Left renal pelvis (tissue), 4 donors: Measurements from ENCODE around the gene TNNT3. TPM values are rescaled to one million over a fixed set of nuclear protein-coding genes. Genes with fewer than 3 reads are reported as not detected.
"Not testable (repeated sequence)": the region's sequence is repeated elsewhere in the genome, so short reads cannot be mapped to it uniquely, and the experiment has no call there.

Experiments used
- DNase-seq, 4 donors: peaks; one replicate each; pipeline ENCODE4 v3.0.0-alpha.2; 2013; ENCODE audit warnings: low read depth in 4 of 4, low spot score in 3 of 4
- polyA plus RNA-seq, 4 donors: library from polyadenylated mRNA; unstranded; fragments of 120-200 nt; gene quantifications; one replicate each; pipeline ENCODE4 v1.2.1, GENCODE V29; 2013; ENCODE audit not compliant: insufficient read length in 4 of 4

Gene TNNT3
- 10 to 100 TPM in 3 of 4 donors, 1 to 10 TPM in 1; 5.6 to 16.9 (median 11.3) TPM for polyA plus RNA-seq

DNA sequence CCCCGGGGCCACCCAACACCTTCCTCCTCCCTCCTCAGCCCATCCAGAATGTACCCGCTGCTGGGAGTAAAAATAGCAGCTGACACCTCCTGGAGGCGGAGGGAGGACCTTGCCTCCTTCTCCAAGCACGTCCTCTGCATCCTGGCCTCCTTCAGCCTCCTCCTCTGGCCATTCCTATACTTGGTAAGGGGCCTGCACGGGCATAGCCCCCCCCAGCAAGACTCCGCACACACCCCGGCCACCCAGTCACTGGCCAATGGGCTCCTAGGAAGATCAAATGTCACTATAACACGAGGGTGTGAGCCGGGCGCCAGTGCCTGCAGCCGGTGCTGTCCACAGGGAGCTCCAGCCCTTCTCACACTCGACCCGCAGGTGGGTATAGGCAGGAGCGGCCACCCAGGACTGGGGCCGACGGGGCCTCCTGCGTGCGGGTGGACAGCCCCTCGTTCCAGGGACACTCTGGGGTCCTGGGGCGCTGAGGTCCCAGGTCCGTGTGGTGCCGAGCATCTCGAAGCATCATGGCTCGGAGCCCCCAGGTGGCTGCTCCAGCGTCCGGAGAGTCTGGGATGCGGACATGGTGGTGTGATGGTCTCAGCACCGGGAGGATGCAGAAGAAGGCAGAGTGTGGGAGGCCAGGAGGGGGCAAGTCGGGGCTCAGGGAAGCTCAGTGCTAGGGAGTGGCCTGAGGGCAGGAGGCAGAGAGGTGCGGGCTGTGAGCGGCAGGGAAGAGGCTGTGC lies at the start of gene TNNT3:
Gene TNNT3, plus strand, starts transcription at position 313 of the 737 bp plus-strand sequence. CDS start 3,172 bp downstream, outside the sequence.
- DNase-seq: no peak

DNA sequence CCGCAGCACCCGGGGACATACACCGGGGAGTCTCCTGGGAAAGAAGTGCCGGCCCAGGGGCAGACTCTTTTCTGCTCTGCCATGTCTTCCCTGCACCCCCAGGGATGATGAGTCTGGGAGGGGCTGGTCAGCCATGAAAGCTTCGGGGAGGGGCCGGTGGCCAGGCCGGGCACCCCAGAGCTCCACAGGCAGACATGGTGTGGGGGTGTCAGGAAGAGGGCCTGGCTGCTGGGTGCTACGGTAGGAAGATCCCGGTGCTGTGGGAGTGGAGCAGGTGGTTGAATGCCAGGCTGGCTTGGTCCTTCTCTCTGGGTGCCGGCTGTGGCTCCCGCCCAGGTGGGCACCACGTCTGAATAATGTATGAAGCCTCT lies 49.2 kb upstream of the TNNT3 start:
- no peak for DNase-seq

DNA sequence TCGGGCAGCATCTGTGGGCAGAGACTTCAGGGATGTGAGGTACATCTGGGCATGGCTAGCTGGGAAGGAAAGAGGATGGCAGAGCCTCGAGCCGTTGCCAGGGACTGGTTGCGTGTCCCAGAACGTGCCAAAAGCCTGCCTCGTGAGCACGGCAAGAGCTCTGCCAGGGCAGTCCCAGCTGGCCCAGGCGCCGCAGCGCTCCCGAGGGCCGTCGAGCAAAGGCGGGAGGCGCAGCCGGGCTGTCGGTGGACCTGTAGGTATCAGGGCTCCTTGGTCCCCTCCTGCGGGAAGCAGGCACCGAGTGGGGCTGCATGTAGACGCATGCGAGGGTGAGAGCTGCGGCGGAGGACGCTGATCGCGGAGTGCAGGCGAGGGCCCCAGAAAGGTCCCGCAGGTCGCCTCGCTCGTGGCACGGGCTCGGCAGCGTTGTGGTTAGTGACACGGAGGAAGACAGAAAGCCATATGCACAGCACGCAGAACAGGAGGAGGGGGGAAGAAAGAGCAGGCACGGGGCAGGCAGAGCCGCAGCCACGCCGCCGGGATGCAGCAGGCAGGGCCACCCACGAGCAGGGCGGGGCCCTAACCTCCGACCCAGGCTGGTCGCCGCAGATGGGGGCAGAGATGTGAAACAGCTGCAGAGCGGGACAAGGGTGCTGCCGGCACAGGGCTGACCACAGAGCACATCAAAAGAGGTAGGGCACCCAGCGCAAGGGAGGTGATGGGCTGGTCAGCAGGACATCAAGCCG lies 48.6 kb upstream of the TNNT3 start:
- DNase-seq: no peak

- no peak for DNase-seq
Observed at GRCh38 chr11:1871531-1871930, 48.0 kb upstream of the TNNT3 start.

DNA sequence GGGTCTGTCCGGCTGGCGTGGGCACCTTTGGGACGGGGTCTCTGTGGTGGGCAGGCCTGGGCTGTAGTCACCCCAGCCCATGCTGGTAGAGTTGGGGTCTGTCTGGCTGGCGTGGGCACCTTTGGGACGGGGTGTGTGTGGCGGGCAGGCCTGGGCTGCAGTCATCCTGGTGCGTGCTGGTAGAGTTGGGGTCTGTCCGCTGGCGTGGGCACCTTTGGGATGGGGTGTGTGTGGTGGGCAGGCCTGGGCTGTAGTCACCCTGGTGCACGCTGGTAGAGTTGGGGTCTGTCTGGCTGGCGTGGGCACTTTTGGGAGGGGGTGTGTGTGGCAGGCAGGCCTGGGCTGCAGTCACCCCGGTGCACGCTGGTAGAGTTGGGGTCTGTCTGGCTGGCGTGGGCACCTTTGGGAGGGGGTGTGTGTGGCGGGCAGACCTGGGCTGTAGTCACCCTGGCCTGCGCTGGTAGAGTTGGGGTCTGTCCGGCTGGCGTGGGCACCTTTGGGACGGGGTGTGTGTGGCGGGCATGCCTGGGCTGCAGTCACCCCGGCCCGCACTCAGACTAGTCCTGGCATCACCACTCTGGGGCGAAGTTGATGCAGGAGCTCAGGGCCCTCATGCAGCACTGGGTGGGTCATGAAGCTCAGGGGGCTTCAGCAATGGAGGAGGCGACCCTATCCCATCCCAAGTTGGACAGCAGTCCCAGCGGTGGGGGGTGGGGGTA lies 47.1 kb upstream of the TNNT3 start:
- DNase-seq: no peak

- peak in 3 of 4 donors; percentile 68 to 88 (median 74) for DNase-seq
Observed at GRCh38 chr11:1873048-1873812, 46.3 kb upstream of the TNNT3 start.

- not testable (repeated sequence) for DNase-seq
Observed at GRCh38 chr11:1873813-1874150, 45.7 kb upstream of the TNNT3 start.

GRCh38 chr11:1874441-1875092 lies 44.9 kb upstream of the TNNT3 start:
- DNase-seq: not testable (repeated sequence)

DNA sequence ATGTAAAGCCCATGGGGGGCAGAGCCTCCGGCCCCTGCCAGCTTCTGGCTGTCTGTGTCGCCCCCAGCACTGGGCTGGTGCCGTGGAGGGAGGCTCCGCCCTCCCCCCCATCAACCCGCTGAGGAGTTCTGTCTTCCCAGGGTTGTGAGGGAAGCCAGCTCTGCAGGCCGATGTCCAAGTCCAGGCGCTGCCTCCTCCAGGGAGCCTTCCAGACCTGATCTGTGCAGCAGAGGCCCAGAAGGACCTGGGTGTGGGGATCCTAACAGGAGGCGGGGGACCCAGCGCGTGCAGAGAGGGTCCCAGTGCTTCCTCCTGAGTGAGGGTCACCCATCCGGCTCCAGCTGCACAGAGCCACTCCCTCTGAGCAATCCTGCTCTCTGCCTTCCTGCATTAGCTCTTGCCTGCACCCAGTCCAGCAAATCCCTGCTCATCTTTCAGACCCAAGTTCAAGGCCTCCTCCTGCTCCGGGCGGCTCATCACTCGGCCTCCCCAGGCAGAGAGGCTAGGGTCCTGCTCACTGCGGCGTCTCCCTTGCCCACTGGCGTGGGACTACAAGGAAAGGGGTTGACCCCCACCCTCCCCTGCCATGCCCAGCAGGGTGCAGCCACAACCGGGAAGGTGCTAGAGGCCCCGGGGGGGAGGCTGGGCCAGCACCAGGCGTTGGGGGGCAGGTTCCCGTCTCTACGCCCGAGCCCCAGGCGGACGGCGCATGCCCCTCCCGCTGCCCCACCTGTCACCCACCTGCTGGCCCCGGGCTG lies 44.2 kb upstream of the TNNT3 start:
- no peak for DNase-seq

DNA sequence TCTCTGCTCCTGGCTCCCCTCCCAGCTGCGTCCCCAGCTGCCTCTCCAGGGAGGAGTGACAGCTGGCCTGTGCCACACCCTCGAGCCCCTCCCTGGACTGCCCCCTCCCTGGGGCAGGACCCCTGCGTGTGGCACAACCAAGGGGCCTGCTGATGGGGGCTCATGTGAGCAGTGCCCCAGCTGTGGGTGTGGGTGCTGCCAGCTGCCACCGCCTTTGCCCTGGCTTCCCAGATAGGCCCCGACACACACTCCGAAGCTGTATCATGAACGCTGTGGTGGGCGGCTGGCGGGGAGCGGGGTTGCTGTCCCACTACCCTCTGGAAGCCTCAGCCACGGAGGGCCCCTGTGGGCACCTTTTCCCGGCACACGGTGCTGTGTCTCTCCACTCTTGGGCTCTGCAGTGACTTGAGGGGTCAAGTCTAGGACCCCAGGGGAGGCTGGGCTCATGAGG lies 43.6 kb upstream of the TNNT3 start:
- not testable (repeated sequence) for DNase-seq

DNA sequence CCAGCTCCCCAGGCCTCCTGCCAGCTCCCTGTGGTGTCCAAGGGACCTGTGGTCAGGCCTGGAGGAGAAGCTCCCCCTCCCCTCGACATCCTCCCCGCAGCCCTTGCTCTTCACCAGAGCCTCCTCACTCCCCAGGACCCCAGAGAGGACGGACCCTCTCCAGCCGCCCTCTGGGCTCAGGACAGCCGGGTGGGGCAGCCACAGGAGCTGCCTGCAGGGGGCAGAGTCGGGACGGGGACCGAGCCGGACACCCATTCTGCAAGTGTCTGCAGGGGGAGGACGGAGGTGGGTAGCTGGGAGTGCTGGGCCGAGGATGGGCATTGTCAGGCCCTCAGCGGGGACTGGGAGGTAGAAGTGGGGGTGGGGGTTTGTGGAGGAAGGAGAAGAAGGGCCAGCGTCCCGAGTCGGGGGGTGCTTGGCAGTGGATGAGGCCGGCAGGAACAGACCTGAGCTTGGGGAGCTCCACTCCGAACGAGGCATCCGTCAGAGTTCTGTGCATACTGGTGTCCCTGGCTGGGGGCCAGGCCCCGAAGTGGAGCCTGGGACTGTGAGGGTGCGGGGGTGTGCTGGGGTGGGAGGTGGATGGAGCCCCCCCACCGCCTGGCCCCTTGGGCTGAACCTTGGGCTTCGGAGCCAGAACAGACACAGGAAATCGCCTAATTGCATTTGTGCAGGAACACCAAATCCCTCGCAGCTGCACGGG lies 43.0 kb upstream of the TNNT3 start:
- no peak for DNase-seq

DNA sequence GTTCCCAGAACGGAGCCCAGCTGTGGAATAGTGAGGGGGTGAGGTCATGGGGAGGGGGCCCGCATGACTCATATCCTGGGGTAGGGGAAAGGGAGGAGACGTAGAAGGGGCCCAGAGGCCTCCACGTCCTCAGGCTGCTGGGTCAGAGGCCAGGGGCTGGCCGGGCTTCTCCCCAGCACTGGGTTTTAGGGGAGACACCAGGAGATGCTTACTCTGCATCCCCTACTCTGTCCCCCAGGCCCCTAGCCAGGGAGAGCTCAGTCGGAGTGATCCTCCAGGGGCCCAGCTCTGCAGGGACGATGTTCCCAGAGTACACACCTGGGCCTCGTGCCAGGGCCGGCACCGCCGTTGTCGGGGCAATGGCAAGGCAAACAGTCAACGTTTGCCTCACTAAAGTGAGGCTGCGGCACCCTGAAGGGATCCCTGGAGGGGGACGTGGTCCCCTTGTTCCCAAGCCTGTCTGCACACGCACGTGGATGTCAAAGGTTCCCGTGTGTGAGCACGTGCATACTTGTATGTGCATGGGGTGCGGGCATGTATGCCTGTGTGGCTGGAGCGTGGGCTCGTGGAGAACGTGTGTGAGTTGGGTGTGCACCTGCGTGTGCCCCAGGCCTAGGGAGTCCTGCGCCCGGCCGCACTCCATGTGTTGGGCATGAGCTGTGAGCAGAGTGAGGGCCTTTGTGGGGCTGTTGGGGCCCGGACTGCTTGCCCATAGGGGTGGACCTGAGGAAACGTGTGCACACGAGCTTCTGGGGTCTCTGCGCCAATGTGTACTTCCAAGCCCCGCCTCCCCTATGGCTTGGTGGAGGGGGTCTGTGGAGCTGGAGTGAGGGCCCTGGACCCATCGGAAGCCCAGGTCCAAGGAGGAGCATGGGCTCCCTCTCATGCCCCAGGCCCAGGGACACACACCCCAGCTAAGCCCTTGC lies 42.0 kb upstream of the TNNT3 start:
- no peak for DNase-seq

- no peak for DNase-seq
Observed at GRCh38 chr11:1878137-1879031, 41.1 kb upstream of the TNNT3 start.

DNA sequence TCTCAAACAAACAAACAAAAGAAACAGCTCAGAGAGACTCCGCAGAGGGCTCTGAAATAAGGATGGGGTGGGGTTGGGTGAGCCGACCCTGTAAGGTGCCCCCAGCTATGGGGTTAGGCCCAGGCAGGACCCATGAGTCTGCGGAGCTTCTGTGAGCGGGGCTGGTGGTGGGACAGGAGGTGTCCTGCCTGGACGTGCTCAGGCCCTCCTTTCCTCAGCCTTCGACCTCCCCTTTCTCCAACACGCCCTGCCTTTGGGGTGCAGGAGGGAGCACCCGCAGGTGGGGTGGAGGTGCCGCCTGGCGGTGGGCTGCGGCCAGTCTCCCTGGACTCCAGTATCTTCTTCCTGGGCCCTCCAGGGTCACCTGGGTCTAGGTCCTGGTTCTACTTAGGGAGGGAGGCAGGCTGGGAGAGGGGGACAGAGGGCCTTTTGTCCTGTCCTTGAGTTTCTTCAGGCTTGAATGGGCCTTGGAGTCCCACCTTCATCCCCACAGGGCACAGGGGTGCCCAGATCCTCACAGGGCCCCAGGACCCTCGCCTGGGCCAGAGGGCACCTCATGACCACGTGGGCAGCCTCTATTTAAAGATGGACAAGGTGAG lies 40.1 kb upstream of the TNNT3 start:
- DNase-seq: no peak

DNA sequence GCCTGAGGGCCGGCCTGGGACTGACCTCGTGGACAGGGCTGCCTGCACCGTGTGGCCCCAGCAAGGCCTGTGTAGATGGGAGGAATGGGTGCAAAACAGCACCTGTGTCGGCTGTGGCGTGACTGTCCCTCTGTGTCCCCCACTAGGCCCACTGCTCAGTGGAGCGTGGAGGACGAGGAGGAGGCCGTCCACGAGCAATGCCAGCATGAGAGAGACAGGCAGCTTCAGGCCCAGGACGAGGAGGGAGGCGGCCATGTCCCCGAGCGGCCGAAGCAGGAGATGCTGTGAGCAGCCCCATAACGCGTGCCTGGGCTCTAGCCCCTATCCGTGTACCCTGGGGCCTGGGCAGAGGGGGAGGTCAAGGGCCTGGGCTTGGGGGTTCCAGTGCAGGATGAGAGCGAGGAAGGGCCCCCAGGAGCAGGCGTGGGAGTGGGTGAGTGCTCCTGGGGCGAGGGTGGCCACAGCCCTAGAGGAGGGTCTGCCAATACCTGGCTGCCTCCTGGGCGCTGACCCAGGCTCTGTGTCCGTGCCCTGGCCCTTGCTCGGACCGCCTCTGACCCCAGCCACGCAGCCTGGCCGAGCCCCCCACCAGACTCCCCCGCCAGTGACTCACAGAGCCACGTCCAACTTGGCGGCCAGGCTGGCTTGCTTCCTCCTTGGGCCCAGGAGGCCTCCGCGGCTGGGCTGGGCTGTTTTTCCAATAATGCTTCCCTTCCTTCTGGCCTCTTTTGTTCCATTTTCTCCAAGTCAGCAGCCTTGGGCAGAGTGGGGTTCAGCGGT lies 39.4 kb upstream of the TNNT3 start:
- DNase-seq: no peak
